HG02884 (cell line): ENCODE data around the gene ANGPTL2.
"Not testable (repeated sequence)": the region's sequence is repeated elsewhere in the genome, so short reads cannot be mapped to it uniquely, and the experiment has no call there.

Experiments used
- ATAC-seq: cut with Tn5 transposase; IDR thresholded peaks from one replicate; pipeline ENCODE4 v1.9.1; 2021; ENCODE audit warnings: mild to moderate bottlenecking, moderate library complexity; ENCODE audit not compliant: unreplicated experiment

The ANGPTL2 gene, protein sequence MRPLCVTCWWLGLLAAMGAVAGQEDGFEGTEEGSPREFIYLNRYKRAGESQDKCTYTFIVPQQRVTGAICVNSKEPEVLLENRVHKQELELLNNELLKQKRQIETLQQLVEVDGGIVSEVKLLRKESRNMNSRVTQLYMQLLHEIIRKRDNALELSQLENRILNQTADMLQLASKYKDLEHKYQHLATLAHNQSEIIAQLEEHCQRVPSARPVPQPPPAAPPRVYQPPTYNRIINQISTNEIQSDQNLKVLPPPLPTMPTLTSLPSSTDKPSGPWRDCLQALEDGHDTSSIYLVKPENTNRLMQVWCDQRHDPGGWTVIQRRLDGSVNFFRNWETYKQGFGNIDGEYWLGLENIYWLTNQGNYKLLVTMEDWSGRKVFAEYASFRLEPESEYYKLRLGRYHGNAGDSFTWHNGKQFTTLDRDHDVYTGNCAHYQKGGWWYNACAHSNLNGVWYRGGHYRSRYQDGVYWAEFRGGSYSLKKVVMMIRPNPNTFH

DNA sequence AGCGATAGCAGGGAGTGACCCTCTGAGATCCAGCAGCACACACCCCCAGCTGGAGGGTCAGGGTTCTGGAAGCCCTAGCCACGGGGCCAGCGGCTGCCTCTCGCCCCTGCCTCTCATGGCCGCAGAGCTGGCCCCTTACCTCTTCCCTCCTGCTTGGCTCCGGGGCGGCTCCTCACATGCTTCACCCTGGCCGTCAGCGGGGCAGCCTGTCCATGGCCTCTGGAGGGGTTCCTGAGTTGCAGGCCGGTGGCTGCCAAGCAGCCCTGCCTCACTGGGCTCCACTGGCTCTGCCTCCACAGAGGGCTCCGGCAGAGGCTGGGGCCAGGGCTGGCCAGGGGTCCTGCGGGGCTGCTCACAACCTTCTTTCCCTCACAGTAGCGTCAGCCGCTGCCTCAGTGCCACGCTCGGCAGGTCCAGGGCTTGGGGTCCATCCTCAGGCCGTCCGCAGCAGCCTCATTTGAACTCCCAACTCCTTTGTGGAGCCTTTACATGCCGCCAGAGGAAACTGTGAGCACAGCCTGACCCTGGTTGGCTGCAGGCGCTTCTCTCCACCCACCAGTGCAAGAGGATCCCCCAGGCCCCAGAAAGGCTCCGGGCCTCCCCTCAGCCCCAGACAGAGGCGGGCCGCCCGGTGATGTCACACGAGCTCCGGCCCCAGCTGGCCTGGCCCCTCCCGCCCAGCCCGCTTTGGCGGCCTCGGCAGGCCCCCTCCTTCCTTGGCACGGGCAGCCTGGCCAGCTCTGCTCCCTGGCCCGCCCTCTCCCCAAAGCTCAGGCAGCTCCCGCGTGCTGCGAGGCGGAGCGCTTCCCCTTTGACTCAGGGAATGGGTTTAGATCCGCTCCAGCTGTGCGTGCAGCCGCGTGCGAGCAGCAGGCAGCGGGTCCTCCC lies at the start of gene ANGPTL2:
Gene ANGPTL2 (minus strand): TSS at position 460 of the 888 bp plus-strand sequence. CDS start 13,904 bp downstream, outside the sequence.
- ATAC-seq: no peak

DNA sequence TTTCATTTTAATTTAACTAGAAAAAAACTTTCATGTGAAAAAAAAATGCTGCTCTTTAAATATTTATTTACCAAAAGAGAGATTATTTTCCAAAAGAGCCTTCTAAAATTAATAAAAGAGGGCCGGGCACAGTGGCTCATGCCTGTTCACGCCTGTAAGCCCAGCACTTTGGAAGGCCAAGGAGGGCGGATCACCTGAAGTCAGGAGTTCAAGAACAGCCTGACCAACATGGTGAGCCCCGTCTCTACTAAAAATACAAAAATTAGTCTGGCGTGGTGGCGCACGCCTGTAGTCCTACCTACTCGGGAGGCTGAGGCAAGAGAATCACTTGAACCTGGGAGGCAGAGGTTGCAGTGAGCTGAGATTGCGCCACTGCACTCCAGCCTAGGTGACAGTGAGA lies 48.9 kb upstream of the ANGPTL2 start:
- not testable (repeated sequence) for ATAC-seq

DNA sequence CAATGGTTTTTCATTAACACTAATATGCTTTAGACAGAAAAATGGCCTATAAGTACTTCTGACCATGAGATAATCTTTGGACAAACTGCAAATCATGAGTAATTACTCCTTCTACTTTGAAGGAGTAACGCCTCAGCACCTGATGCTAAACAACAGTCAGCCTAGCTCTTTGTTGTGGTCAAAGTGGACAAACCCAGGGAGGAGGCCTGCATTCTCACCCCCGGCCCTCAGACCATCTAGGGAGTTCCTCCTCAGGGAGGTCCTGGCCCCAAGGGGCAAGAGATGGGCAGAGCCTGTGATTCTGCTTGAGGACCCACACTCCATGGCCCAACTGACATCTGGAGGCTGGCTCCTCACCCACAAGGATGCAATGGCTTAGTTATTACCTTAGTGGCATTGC lies 48.2 kb upstream of the ANGPTL2 start:
- no peak for ATAC-seq

DNA sequence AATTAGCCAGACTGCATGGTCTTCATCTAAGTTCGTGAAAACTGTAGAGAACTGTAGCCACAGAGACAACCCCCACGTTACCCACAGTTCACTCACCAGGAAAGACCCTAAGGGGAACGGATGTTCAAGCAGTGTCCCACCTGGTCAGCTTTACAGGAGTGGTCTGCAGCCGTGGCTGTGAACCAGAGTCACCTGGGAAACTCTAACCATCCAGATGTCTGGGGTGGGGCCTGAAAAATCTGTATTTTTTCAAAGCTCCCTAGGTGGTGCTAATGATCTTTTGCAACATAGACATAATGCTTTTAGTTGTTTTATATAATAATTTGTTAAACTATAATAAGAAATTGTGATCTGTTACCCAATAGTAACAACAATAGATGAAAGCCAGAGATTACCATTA lies 47.7 kb upstream of the ANGPTL2 start:
- no peak for ATAC-seq

DNA sequence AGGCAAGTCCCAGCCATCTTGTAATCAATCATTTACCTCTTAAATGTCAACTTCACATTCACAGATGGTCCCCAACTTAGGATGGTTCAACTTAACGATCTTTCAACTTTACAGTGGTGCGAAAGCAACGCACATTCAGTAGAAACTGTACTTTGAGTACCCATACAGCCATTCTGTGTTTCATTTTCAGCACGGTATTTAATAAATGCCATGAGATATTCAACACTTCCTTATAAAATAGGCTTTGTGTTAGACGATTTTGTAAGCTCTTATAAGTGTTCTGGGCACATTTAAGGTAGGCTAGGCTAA lies 47.1 kb upstream of the ANGPTL2 start:
- ATAC-seq: no peak

DNA sequence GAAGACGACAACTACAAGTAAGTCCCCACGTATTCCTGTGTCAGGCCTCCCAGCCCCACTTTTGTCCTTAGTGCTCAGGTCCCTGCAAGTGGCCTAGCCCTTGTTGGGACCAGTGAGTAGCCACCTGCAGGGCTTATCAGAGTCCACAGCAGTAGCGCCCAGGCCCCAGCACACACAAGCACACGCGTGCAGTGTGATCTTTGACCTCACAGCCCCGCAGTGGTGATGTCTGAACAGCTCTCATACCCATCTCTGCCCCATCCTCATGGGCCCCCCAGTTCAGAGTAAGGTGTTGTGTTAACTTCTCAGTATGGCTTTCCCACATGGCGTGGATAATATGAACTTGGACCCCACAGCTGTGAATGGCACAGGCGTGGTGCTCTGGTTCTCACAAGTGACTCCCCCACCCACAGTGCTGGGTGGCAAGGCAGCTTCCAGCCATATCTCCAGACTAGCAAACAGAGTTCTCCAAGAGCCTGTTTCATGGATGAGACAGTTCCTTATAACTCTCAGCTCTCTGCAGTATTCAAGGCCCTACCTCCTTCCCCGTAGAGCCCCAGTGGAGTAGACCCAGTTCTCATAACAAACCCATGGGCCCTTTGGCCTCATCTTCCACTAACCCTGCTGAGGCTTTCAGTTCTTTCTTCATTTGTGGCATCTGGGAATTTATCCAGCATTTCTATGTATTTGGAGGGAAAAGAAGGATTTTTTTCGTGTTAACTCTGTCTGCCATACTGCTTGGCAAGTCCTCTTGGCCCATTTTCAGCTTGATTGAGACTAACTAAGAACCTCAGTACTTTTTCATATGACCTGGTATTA lies 46.5 kb upstream of the ANGPTL2 start:
- ATAC-seq: no peak

DNA sequence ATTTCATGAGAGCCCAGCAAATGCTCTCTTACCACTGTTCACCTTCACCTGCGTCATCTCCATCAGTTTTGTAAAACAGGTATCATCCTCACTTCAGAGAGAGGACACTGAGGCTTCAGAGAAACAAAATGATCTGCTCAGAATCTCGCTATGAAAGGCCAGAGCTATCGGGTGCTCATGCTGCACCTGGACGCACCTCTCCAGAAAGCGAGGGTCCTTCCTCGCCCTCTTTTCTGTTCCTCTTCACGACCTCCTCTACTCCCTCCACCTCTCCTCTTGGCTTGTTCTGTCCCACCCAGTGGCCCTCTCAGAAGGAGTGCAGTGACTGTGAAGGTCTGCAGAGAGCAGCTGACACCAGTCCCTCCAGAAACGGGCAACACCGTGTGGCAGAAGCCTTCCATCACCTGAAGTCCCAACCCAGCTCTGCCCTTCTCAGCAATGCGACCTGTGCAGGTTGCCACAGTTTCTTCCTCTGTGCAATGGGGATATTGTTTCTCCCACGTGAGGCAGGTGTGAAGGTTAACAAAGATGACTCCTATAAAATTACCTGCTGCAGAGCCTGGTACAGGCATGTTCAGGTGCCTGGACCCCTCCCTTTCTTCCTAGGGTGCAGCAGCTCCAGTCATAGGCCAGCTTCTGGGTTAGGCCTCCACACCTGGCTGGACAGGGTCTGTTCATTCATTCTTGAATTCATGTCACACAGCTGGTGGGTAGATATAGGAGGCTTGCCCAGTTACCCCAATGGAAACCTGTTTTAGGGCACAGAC lies 45.3 kb upstream of the ANGPTL2 start:
- no peak for ATAC-seq

DNA sequence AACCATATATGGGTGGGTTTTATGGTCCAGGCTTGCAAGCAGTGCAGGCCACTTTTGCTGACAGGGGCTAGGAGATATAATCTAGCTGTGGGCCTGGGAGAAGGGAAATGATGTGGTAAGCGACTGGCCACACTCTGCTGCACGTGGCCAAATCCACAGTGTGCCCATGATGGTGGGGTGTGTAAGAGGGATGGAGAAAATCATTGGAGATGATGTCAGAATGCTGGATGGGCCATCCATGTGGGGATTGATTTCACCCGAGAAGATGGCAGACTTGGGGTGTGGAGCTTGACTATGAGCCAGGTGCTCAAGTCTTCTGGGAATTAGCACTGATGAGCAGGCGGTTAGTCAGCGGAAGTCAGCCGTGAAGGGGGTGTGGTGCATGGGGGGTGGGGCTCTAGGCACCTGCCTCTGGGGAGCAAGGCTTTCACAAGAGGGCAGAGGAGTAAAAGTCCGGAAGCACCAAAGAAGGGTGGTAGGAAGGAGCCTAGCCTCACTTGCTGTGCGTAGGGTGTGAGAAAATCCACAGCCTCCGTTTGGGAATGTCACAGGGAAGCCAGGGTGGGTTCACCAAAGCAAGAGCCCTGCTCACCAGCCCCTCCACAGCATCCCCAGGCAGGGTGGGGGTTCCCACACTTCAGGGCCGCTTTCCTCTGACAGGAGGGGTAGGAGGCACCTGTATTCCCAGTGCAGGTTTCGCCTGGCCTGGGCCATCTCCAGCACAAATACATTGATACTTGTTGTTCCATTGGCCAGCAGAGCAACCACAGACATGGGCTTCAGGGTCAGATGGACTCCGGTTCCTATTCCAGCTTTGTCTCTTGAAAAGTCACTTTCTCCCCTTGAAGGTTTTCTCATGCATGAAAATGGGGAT lies 44.5 kb upstream of the ANGPTL2 start:
- no peak for ATAC-seq

DNA sequence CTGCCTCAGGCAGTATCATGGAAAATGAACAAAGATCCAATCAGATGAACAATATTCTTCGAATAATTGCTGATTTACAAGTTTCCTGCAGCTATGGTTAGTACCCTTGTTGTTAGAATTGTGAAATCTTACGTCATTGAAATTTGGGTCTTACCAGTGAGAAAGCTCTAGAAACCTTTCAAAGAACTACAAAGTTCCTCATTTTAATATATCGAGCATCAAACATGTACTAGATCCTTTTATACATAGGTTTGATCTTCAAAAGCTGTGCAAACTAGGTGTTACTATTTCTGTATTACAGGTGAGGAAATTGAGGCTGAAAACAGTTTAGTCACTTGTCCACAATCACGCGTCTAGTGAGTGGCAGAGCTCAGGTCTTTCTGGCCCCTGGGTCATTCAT lies 43.7 kb upstream of the ANGPTL2 start:
- no peak for ATAC-seq

DNA sequence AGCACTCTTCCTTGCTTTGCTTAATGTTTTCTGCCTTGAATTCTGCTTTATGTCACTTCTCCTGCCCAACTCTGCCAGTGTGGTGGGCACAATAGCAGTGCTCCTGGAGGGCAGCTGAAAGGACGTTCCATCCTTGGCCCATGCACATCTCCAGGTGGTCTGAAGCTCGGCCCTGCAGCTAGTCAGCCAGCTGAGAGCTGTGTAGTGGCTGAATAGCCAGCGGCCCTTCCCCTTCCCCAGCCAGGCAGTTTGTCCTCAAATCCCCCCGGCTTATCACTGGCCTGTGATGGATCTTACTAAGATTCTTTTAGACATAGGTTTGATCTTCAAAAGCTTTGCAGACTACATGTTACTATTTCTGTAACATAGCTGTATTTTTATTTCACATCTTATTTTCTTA lies 42.7 kb upstream of the ANGPTL2 start:
- no peak for ATAC-seq

DNA sequence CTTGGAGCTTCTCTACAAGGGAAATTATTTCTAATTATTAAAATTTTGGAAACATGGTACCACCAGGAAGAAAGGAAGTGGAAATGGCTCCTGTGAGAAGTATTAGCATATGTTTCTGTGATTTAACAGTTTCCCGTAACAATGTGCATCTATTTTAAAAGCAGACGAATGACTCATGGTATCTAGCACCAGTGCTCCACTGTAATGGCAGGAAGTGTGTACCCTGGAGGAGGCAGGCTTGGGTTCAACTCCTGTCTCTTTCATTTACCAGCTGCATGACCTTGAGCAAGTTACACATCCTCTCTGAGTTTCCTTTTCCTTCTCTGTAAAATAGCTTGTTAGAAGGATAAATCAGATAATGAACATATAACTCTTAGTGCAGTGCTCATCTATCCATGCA lies 41.0 kb upstream of the ANGPTL2 start:
- no peak for ATAC-seq

DNA sequence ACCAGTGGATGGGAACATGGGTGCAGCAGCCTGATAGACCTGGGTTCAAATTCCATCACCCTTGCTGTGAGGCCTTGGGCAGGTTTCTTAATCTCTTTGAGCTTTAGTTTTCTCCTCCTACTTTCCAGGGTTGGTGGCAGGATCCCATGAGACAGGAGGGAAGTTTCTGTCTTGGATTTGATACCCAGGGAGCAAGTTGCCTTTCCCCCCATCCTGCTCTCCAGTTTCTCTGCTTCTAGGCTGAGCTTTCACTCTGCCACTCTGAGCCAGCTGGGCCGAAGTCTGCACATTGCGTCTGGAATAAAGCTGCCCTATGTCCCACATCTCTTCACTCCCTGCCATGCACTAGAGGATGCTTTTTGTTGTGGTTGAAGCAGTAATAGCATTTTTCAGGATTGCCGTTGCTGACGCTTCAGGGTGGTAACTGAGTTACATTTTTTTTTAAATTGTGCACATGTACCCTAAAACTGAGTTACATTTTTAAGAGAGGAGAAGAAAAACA lies 40.5 kb upstream of the ANGPTL2 start:
- no peak for ATAC-seq

DNA sequence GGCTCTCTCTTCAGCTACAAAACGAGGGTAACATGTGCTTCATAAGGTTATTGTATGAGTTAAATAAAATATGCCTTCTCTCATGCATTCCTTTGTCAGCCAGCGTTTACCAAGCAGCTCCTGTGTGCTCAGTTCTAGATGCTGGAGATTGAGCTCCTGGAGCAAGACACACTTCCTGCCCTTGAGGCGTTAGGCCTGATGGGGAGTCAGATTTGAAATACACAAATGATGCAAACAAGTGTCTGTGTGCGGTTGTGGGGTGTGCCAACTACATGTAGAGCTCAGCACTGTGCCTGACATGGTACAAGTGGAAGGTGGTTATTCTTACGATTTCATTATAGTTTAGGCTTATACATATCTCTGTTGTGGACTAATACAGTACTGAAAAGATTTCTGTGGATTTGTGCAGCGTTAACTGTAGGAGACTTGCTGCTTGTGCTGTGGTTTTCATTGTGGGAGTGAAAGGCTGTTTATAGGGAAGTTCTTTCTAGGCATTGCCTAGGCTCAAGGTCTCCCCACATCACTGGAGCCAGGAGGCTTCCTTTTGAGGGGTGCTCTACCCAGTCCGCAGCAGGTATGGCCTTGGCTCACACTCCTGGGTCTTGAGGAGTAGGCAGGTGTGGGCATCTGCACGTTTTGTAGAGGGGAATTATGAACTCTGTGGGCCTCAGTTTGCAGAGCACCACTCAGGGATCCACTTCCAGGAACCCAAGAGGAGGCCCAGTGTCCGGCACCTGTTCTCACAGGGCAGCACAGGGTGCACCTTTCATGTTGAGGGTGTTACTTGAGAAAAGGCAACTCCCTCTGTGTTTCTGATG lies 39.8 kb upstream of the ANGPTL2 start:
- no peak for ATAC-seq

DNA sequence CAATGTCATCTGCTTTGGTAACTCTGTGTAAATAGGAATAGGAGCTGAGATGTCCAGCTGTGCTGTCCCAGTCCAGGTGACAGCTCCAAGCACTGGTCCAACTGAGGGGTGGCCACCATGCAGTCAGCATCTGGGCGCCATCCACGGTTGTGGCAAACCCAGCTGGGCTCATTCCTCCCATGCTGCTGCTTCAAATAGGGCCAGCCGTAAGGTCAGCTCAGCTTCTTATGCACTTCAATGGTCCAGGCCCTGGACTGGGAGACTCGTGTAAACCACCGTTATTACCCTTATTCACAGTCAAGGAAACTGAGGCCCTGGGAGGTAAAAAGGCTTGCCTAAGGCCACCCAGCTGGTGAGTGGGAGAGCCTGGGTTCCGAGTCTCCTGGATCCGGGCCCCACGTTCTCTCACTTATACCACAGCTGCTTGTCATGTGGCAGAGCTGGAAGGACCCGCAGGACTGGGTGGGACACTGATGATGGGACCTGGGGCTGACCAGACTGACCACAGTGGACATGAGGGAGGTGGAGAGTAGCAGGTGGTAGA lies 38.7 kb upstream of the ANGPTL2 start:
- no peak for ATAC-seq

DNA sequence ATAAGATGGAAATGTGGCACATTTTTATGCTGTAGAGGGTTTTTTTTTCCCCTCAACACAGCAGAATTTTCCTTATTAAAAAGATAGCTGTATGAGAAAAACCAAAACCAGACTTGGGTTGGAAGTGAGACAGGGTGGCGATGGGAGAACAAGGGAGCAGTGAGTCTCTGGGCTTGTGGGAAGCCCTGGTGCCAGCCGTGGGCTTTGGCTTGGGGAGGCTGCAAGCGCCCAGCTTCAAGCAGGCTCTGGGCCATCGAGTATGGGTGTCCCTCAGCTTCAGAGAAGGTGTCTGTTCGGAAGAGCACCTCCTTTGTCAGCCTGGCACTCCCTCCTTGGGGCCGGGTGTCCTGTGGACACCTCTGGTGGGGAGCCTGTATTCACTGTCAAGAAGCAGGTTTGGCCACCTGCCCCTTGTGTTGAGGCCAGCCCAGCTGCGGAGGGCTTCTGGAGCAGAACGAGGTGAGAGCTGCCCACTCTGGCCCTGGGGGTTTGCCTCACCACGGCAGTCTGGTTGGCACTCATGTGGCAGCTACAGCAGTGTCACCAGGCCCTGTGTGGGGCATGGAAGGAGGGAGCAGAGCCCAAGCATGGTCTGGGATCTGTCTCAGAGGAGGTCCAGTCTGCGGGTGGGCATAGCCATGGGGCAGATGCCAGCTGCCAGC lies 37.6 kb upstream of the ANGPTL2 start:
- no peak for ATAC-seq

DNA sequence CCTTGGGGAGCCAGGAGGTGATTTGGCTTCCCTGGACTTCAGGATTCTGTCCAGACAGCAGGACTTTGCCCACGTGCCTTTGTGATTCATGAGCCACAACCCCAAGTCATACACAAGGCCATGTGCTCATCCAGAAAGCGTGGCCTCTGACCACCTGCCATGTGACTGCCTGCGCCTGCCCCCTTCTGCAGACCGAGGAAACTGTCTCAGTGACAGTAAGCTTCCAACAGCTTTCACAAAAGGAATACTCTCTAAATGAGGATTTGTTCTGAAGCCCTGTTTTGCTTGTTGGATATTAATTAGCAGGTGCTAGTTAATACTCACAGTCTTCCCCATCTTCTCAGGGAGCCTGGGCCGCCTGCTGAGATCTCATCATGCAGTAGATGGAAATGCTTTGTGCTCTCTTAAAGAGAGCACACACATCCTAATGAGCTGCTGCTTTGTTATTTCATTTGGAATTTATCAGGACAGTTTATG lies 36.9 kb upstream of the ANGPTL2 start:
- ATAC-seq: no peak

DNA sequence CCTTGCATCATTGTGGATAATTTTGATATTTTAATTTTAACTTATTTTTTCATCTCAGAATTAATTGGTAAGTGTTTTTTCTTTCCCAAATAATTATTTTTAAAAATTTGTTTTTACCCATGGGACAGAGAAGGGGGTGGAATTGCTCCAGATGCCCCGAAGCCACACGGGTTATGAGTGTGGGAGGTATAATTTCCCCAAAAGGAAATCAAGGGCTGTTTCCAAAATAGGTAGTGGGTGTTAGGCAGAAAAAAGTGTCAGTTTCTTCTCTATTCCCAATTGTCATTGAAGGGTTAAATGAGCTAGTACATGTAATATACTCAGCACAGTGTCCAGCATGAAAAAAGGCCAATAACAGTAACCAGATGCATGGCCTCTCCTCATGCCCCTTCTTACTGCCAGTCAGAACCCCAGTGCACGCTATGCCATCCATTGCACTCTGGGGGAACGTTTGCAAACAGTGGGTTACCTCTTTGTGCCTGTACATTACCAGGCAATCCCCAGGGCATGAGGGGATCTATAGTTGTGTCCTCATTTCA lies 36.4 kb upstream of the ANGPTL2 start:
- ATAC-seq: no peak
